HG03095 (cell line): Measurements from ENCODE around the gene LTBP1.
"Not testable (repeated sequence)": the region's sequence is repeated elsewhere in the genome, so short reads cannot be mapped to it uniquely, and the experiment has no call there.

Experiments
- ATAC-seq: cut with Tn5 transposase; IDR thresholded peaks from one replicate; pipeline ENCODE4 v1.9.1; 2021; ENCODE audit warnings: moderate library complexity; ENCODE audit not compliant: unreplicated experiment

LTBP1 gene

GRCh38 chr2:33033606-33034081, 86.9 kb downstream of the LTBP1 start:
- ATAC-seq, result no peak

GRCh38 chr2:33034784-33035183, 88.0 kb downstream of the LTBP1 start:
- no peak for ATAC-seq

- ATAC-seq, result no peak
Measured at GRCh38 chr2:33038230-33038629, 91.5 kb downstream of the LTBP1 start.

- no peak for ATAC-seq
Measured at GRCh38 chr2:33038799-33039198, 92.0 kb downstream of the LTBP1 start.

GRCh38 chr2:33040541-33040940, 93.8 kb downstream of the LTBP1 start:
- ATAC-seq, result no peak

GRCh38 chr2:33042265-33042664, 95.5 kb downstream of the LTBP1 start:
- ATAC-seq, result no peak

- ATAC-seq, result no peak
Measured at GRCh38 chr2:33042819-33043218, 96.1 kb downstream of the LTBP1 start.

GRCh38 chr2:33047939-33048338, 101.2 kb downstream of the LTBP1 start:
- no peak for ATAC-seq

- no peak for ATAC-seq
Measured at GRCh38 chr2:33051586-33052360, 105.0 kb downstream of the LTBP1 start.

GRCh38 chr2:33052361-33052735, 105.6 kb downstream of the LTBP1 start:
- ATAC-seq, result no peak

GRCh38 chr2:33052795-33053194, 106.0 kb downstream of the LTBP1 start:
- ATAC-seq, result not testable (repeated sequence)

GRCh38 chr2:33056170-33056569, 109.4 kb downstream of the LTBP1 start:
- ATAC-seq, result no peak

- ATAC-seq, result not testable (repeated sequence)
Measured at GRCh38 chr2:33057307-33058028, 110.7 kb downstream of the LTBP1 start.

- ATAC-seq, result no peak
Measured at GRCh38 chr2:33058716-33059470, 112.1 kb downstream of the LTBP1 start.

- no peak for ATAC-seq
Measured at GRCh38 chr2:33059471-33060156, 112.9 kb downstream of the LTBP1 start.

GRCh38 chr2:33060405-33060804, 113.7 kb downstream of the LTBP1 start:
- ATAC-seq, result no peak

GRCh38 chr2:33062665-33063250, 116.0 kb downstream of the LTBP1 start:
- ATAC-seq, result no peak

- no peak for ATAC-seq
Measured at GRCh38 chr2:33064349-33064801, 117.6 kb downstream of the LTBP1 start.

- no peak for ATAC-seq
Measured at GRCh38 chr2:33067598-33067997, 120.8 kb downstream of the LTBP1 start.

- ATAC-seq, result no peak
Measured at GRCh38 chr2:33068261-33068660, 121.5 kb downstream of the LTBP1 start.
